B cell (primary cell): ENCODE measurements around the gene DDR1. TPM values are rescaled to one million over a fixed set of nuclear protein-coding genes. Genes with fewer than 3 reads are reported as not detected.
"Not testable (repeated sequence)": the region's sequence is repeated elsewhere in the genome, so short reads cannot be mapped to it uniquely, and the experiment has no call there.

Source experiments
- ATAC-seq: fragments of 200-7000 bp; cut with Tn5 transposase; one replicate; pipeline ENCODE4 v1.10.0; 2021; ENCODE audit warnings: low read depth, mild to moderate bottlenecking, moderate number of reproducible peaks, moderate library complexity
- CTCF ChIA-PET: fragments of 350-600 bp; sonication (Branson Sonifier 250); formaldehyde crosslinking; loops from one replicate; lab custom pipeline; 2021; ENCODE audit warnings: antibody characterized with exemption, inconsistent platforms; lab: Charles Lee
- POLR2A ChIA-PET: fragments of 350-600 bp; sonication (Branson Sonifier 250); formaldehyde crosslinking; loops from one replicate; lab custom pipeline; 2021; ENCODE audit warnings: antibody characterized with exemption; lab: Charles Lee
- DNase-seq: peaks from one replicate; pipeline ENCODE4 v3.0.0; 2013
- H2AFZ ChIP-seq: 2 replicates; pipeline ENCODE4 v1.6.1; 2012; ENCODE audit warnings: mild to moderate bottlenecking, low read depth, low read length; ENCODE audit not compliant: insufficient read depth, poor library complexity, severe bottlenecking
- H3K27ac ChIP-seq, 2 donors: 1 replicate in 1 of 2; 2 replicates in 1 of 2; pipeline ENCODE4 v1.5.1; 2012 to 2013; ENCODE audit warnings: low read length in 2 of 2, mild to moderate bottlenecking in 2 of 2, moderate library complexity in 1 of 2
- H3K27me3 ChIP-seq, 4 experiments: fragments of 200-600 bp in 1 of 4; sonication (generic) in 1 of 4; replicated peaks in 1 of 4; 1 replicate in 2 of 4; 2 replicates in 2 of 4; pipeline versions ENCODE4 v1.6.1 to v1.7.0; 2013 to 2016; ENCODE audit warnings: low read length in 3 of 4, mild to moderate bottlenecking in 2 of 4, mixed read lengths in 1 of 4, moderate library complexity in 1 of 4; ENCODE audit not compliant: insufficient read depth in 4 of 4, control insufficient read depth in 3 of 4; ENCODE audit errors: control extremely low read depth in 1 of 4
- H3K36me3 ChIP-seq, 2 experiments: replicated peaks in 1 of 2; 1 replicate in 1 of 2; 2 replicates in 1 of 2; pipeline versions ENCODE4 v1.6.1 to v1.7.1; 2013; ENCODE audit warnings: low read length in 1 of 2; ENCODE audit not compliant: insufficient read depth in 2 of 2, control insufficient read depth in 1 of 2; ENCODE audit errors: control extremely low read depth in 1 of 2, extremely low read depth in 1 of 2
- H3K4me1 ChIP-seq, 2 donors: fragments of 200-600 bp in 1 of 2; sonication (generic) in 1 of 2; 1 replicate in 1 of 2; 2 replicates in 1 of 2; pipeline versions ENCODE4 v1.5.1 to v1.6.1; 2013 to 2017; ENCODE audit warnings: low read length in 2 of 2; ENCODE audit not compliant: control insufficient read depth in 2 of 2, insufficient read depth in 2 of 2
- H3K4me2 ChIP-seq: replicated peaks from 2 replicates; pipeline ENCODE3; 2012; ENCODE audit warnings: mild to moderate bottlenecking, low read depth, low read length; ENCODE audit not compliant: poor library complexity, severe bottlenecking
- H3K4me3 ChIP-seq, 5 experiments: fragments of 200-600 bp in 1 of 5; sonication (generic) in 1 of 5; 1 replicate in 3 of 5; 2 replicates in 2 of 5; pipeline versions ENCODE4 v1.5.1 to v1.7.0; 2011 to 2016; ENCODE audit warnings: low read length in 4 of 5, mild to moderate bottlenecking in 4 of 5, low read depth in 2 of 5, control low read depth in 1 of 5, moderate library complexity in 1 of 5; ENCODE audit not compliant: insufficient read depth in 1 of 5; ENCODE audit errors: control extremely low read depth in 1 of 5, extremely low read depth in 1 of 5
- H3K79me2 ChIP-seq: fragments of 200-600 bp; sonication (generic); one replicate; pipeline ENCODE4 v1.6.0; 2016; ENCODE audit warnings: low read length; ENCODE audit not compliant: control insufficient read depth, insufficient read depth
- H3K9ac ChIP-seq: fragments of 200-600 bp; sonication (generic); 2 replicates; pipeline ENCODE4 v1.6.1; 2017; ENCODE audit warnings: mild to moderate bottlenecking, low read length, moderate library complexity
- H3K9me3 ChIP-seq, 3 donors: one replicate each; pipeline versions ENCODE4 v1.6.1 to v1.7.1; 2013; ENCODE audit warnings: low read length in 2 of 3; ENCODE audit not compliant: control insufficient read depth in 2 of 3, insufficient read depth in 1 of 3; ENCODE audit errors: control extremely low read depth in 1 of 3
- H4K20me1 ChIP-seq: 2 replicates; pipeline ENCODE4 v1.6.0; 2012; ENCODE audit warnings: mild to moderate bottlenecking, low read length; ENCODE audit not compliant: insufficient read depth, control insufficient read depth, poor library complexity, severe bottlenecking
- H3K27ac Mint-ChIP-seq: one replicate; pipeline ENCODE4 v1.8.0; 2021; ENCODE audit warnings: mixed read lengths
- H3K27me3 Mint-ChIP-seq: one replicate; pipeline ENCODE4 v1.8.0; 2021; ENCODE audit warnings: mixed read lengths
- H3K4me1 Mint-ChIP-seq: one replicate; pipeline ENCODE4 v1.8.0; 2021; ENCODE audit warnings: mixed read lengths
- H3K4me3 Mint-ChIP-seq: one replicate; pipeline ENCODE4 v1.8.0; 2021; ENCODE audit warnings: mixed read lengths
- H3K9me3 Mint-ChIP-seq: one replicate; pipeline ENCODE4 v1.8.0; 2022; ENCODE audit warnings: mixed read lengths; ENCODE audit not compliant: insufficient read depth
- CTCF ChIP-seq: fragments of 200-600 bp; IDR thresholded peaks from one replicate; pipeline ENCODE4 v1.8.0; 2022; ENCODE audit warnings: antibody characterized with exemption, mild to moderate bottlenecking
- EZH2 ChIP-seq: IDR thresholded peaks from 2 replicates; pipeline ENCODE4 v1.6.1; 2012; ENCODE audit warnings: borderline replicate concordance, low read depth, mild to moderate bottlenecking, moderate library complexity, low read length; ENCODE audit not compliant: insufficient read depth, poor library complexity, severe bottlenecking
- WGBS: methylation state at CpG from one replicate; pipeline ENCODE4 v1.1.5; 2013; ENCODE audit warnings: missing lambda C conversion rate; ENCODE audit not compliant: insufficient coverage; 5-methylcytosine and 5-hydroxymethylcytosine counted together
- intact Hi-C: fragments of 100-400 bp; cut with micrococcal nuclease; formaldehyde crosslinking; loops from one replicate; pipeline ENCODE4 v1.10.0; 2022
- polyA plus RNA-seq: library from polyadenylated mRNA; depleted of rRNA; stranded (reverse); fragments of >200 nt; gene quantifications from 2 replicates; pipeline ENCODE4 v1.2.3, GENCODE V29; 2012
- total RNA-seq, 2 donors: library from RNA; stranded (reverse); fragments of 120-200 nt in 1 of 2; gene quantifications; 1 replicate in 1 of 2; 2 replicates in 1 of 2; pipeline versions ENCODE4 v1.2.3 to v1.2.4, GENCODE V29; 2013 to 2022

Gene DDR1
- total and polyA plus RNA-seq, 2 donors (not counting 1 experiment from before 2014, with no cell fraction given) = 28.8 to 61.7 TPM

GRCh38 chr6:30902709-30903108 is 18.4 kb downstream of the DDR1 start:
- Histone ChIP-seq H3K4me3 (peak overlapping the region in 1 of 5 experiments; percentile 6), H3K27ac (peak overlapping the region in 1 of 2 donors; percentile 10), H4K20me1 (no peaks in the 10 kb centered on the region), H3K79me2 (no peaks in the 10 kb centered on the region), H3K4me2 (peak overlapping the region; percentile 39), H3K27me3 (no peaks in the 10 kb centered on the region), H3K9me3 (no peaks in the 10 kb centered on the region), H3K9ac (no peak overlapping the region), H3K36me3 (peaks cover 0 to 19% of the 10 kb centered on the region in 2 experiments), H2AFZ (peak overlapping the region; percentile 5), H3K4me1 (peaks cover 17 to 27% of the 10 kb centered on the region in 2 donors)
- Mint-ChIP-seq H3K4me1 (peaks cover 18% of the 10 kb centered on the region), H3K27ac (peak overlapping the region; percentile 8), H3K27me3 (no peaks in the 10 kb centered on the region), H3K4me3 (peak overlapping the region; percentile 10), H3K9me3 (no peaks in the 10 kb centered on the region)
- intact Hi-C loops = no loop called here
- ChIA-PET POLR2A (no interaction called here), CTCF (no interaction called here)
- TF ChIP-seq CTCF = no peak
- no peak for TF ChIP-seq EZH2
- DNase-seq = no peak
- ATAC-seq = no peak
- WGBS = 4% methylated on average over 4 of the region's 5 CpGs

- Mint-ChIP-seq H3K4me3 (no peak overlapping the region), H3K4me1 (peaks cover 23% of the 10 kb centered on the region), H3K9me3 (no peaks in the 10 kb centered on the region), H3K27me3 (no peaks in the 10 kb centered on the region), H3K27ac (no peak overlapping the region)
- DNase-seq = peak; percentile 54
- no peak for ATAC-seq
- intact Hi-C loops = no loop called here
- no peak for TF ChIP-seq CTCF
- no peak for TF ChIP-seq EZH2
- Histone ChIP-seq H2AFZ (peak overlapping the region; percentile 5), H3K4me3 (peak overlapping the region in 1 of 5 experiments; percentile 6), H3K9ac (no peak overlapping the region), H3K9me3 (no peaks in the 10 kb centered on the region), H3K79me2 (peaks cover 2% of the 10 kb centered on the region), H3K36me3 (peaks cover 0 to 14% of the 10 kb centered on the region in 2 experiments), H3K4me1 (peaks cover 17 to 28% of the 10 kb centered on the region in 2 donors), H4K20me1 (no peaks in the 10 kb centered on the region), H3K4me2 (peak overlapping the region; percentile 39), H3K27me3 (no peaks in the 10 kb centered on the region), H3K27ac (peak overlapping the region in 1 of 2 donors; percentile 10)
- ChIA-PET POLR2A (interaction anchor here (0.7 kb wide), 1 partner anchor 561 kb away, joined by 12 read pairs; no protein-coding TSS in a partner anchor), CTCF (no interaction called here)
- 38% methylated on average over 3 of the region's 4 CpGs for WGBS
These were observed 18.9 kb downstream of the DDR1 start for GRCh38 chr6:30903236-30903635.

DNA sequence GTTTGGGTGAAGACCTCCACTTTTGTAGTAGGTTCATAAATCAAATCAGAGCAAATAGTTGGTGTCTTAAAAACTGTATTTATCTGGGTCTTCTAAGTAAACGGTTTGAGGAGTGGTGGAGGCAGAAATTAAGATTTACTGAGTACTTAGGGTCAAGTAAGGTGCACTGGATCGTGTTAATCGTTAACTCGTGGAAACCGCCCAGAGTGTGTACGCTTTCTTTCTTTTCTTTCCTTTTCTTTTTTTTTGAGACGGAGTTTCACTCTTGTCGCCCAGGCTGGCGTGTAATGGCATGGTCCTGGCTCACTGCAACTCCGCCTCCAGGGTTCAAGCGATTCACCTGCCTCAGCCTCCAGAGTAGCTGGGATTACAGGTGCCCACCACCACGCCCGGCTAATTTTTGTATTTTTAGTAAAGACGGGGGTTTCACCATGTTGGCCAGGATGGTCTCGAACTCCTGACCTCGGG is 23.0 kb downstream of the DDR1 start:
- Mint-ChIP-seq H3K4me3 (peak overlapping the region; percentile 100), H3K4me1 (peaks cover 27% of the 10 kb centered on the region)
- not testable (repeated sequence) for H4K20me1 ChIP-seq, H3K9me3 Mint-ChIP-seq, H3K27me3 ChIP-seq, DNase-seq, H3K9me3 ChIP-seq, ATAC-seq, H3K79me2 ChIP-seq, H3K27ac Mint-ChIP-seq, H3K27ac ChIP-seq, H3K27me3 Mint-ChIP-seq
- ChIA-PET CTCF (interaction anchor here (0.7 to 1.5 kb wide), 7 partner anchors 24 to 180 kb away, joined by 3 to 4 read pairs (median 3); no protein-coding TSS in a partner anchor), POLR2A (interaction anchor here (0.6 to 1.0 kb wide), 3 partner anchors 24 to 443 kb away, joined by 3 to 9 read pairs (median 7); no protein-coding TSS in a partner anchor)
- Histone ChIP-seq H3K36me3 (peaks cover 0 to 17% of the 10 kb centered on the region in 2 experiments), H3K4me1 (peaks cover 21 to 34% of the 10 kb centered on the region in 2 donors), H3K4me2 (peak overlapping the region; percentile 93), H3K4me3 (peak overlapping the region; percentile 71 to 99 (median 89)), H3K9ac (peak overlapping the region; percentile 86), H2AFZ (peak overlapping the region; percentile 90)
- 62% methylated on average over 16 of the region's 16 CpGs for WGBS
- intact Hi-C loops = loop anchor here (5.0 kb wide), 1 partner anchor 290 kb away; the partner anchor contains the start of genes MRPS18B and PPP1R10
